Measurements from ENCODE around the gene ARID3A.

ARID3A gene

DNA sequence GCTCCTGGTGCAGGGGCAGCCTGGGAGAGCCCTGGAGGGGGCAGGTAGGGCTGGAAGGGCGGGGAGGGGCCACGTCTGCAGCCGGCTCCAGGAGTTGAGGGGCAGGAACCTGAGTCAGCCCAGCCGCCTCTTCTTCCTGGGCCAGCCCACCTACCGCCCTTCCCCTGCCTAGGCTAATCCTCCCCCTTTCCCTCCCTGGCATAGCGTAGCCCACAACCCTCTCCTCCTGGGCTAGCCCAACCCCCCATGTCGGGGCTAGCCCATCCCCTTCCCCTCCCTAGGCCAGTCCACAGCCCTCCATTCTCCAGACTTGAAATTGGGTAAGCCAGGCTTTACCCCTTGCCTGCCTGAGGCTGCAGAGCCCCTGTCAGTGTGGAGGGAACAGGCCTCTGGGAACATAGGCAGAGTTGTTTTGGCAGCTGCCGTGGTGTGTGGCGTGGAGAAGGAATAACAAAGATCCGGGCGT lies 37.7 kb downstream of the ARID3A start:
- no peaks in the 10 kb centered on the region for H3K27me3 ChIP-seq (replicated peaks; ENCODE audit: control insufficient read depth, insufficient read depth, low read length)
- H3K36me3 ChIP-seq (ENCODE audit: control insufficient read depth, insufficient read depth, low read length, severe bottlenecking) = peaks cover 63% of the 10 kb centered on the region
- DNase-seq (ENCODE audit: low read depth) = no peak
- H3K4me3 ChIP-seq (ENCODE audit: low read length) = no peak overlapping the region
- no peak overlapping the region for H3K9ac ChIP-seq (ENCODE audit: low read length)
- H3K4me1 ChIP-seq (ENCODE audit: control insufficient read depth, insufficient read depth, low read length) = no peaks in the 10 kb centered on the region
- H3K9me3 ChIP-seq (ENCODE audit: control insufficient read depth, low read length) = no peaks in the 10 kb centered on the region

GRCh38 chr19:964116-964520 lies 38.3 kb downstream of the ARID3A start:
- peaks cover 69% of the 10 kb centered on the region for H3K36me3 ChIP-seq (ENCODE audit: control insufficient read depth, insufficient read depth, low read length, severe bottlenecking)
- no peaks in the 10 kb centered on the region for H3K9me3 ChIP-seq (ENCODE audit: control insufficient read depth, low read length)
- H3K27me3 ChIP-seq (replicated peaks; ENCODE audit: control insufficient read depth, insufficient read depth, low read length) = no peaks in the 10 kb centered on the region
- no peak for DNase-seq (ENCODE audit: low read depth)
- H3K9ac ChIP-seq (ENCODE audit: low read length) = no peak overlapping the region
- no peak overlapping the region for H3K4me3 ChIP-seq (ENCODE audit: low read length)
- no peaks in the 10 kb centered on the region for H3K4me1 ChIP-seq (ENCODE audit: control insufficient read depth, insufficient read depth, low read length)

- no peak overlapping the region for H3K4me3 ChIP-seq (ENCODE audit: low read length)
- no peak overlapping the region for H3K9ac ChIP-seq (ENCODE audit: low read length)
- peaks cover 69% of the 10 kb centered on the region for H3K36me3 ChIP-seq (ENCODE audit: control insufficient read depth, insufficient read depth, low read length, severe bottlenecking)
- H3K9me3 ChIP-seq (ENCODE audit: control insufficient read depth, low read length) = no peaks in the 10 kb centered on the region
- no peaks in the 10 kb centered on the region for H3K4me1 ChIP-seq (ENCODE audit: control insufficient read depth, insufficient read depth, low read length)
- no peaks in the 10 kb centered on the region for H3K27me3 ChIP-seq (replicated peaks; ENCODE audit: control insufficient read depth, insufficient read depth, low read length)
- DNase-seq (ENCODE audit: low read depth) = no peak
These were observed 39.2 kb downstream of the ARID3A start for GRCh38 chr19:964761-965694.

- Histone ChIP-seq H3K9me3 (ENCODE audit: control insufficient read depth, low read length) (peaks cover 4% of the 10 kb centered on the region), H3K9ac (ENCODE audit: low read length) (no peak overlapping the region), H3K4me3 (ENCODE audit: low read length) (no peak overlapping the region), H3K27me3 (replicated peaks; ENCODE audit: control insufficient read depth, insufficient read depth, low read length) (no peaks in the 10 kb centered on the region), H3K4me1 (ENCODE audit: control insufficient read depth, insufficient read depth, low read length) (no peaks in the 10 kb centered on the region), H3K36me3 (ENCODE audit: control insufficient read depth, insufficient read depth, low read length, severe bottlenecking) (peaks cover 72% of the 10 kb centered on the region)
- no peak for DNase-seq (ENCODE audit: low read depth)
These were observed 40.8 kb downstream of the ARID3A start for GRCh38 chr19:966485-967088.

- Histone ChIP-seq H3K4me3 (ENCODE audit: low read length) (no peak overlapping the region), H3K4me1 (ENCODE audit: control insufficient read depth, insufficient read depth, low read length) (no peaks in the 10 kb centered on the region), H3K27me3 (replicated peaks; ENCODE audit: control insufficient read depth, insufficient read depth, low read length) (no peaks in the 10 kb centered on the region), H3K9me3 (ENCODE audit: control insufficient read depth, low read length) (peaks cover 4% of the 10 kb centered on the region), H3K36me3 (ENCODE audit: control insufficient read depth, insufficient read depth, low read length, severe bottlenecking) (peaks cover 50% of the 10 kb centered on the region), H3K9ac (ENCODE audit: low read length) (no peak overlapping the region)
- no peak for DNase-seq (ENCODE audit: low read depth)
These were observed 44.9 kb downstream of the ARID3A start for GRCh38 chr19:970695-971094.

- Histone ChIP-seq H3K4me3 (ENCODE audit: low read length) (no peak overlapping the region), H3K36me3 (ENCODE audit: control insufficient read depth, insufficient read depth, low read length, severe bottlenecking) (peaks cover 45% of the 10 kb centered on the region), H3K9me3 (ENCODE audit: control insufficient read depth, low read length) (peaks cover 4% of the 10 kb centered on the region), H3K4me1 (ENCODE audit: control insufficient read depth, insufficient read depth, low read length) (no peaks in the 10 kb centered on the region), H3K9ac (ENCODE audit: low read length) (no peak overlapping the region), H3K27me3 (replicated peaks; ENCODE audit: control insufficient read depth, insufficient read depth, low read length) (no peaks in the 10 kb centered on the region)
- no peak for DNase-seq (ENCODE audit: low read depth)
These were observed 46.0 kb downstream of the ARID3A start for GRCh38 chr19:971795-972194.

DNA sequence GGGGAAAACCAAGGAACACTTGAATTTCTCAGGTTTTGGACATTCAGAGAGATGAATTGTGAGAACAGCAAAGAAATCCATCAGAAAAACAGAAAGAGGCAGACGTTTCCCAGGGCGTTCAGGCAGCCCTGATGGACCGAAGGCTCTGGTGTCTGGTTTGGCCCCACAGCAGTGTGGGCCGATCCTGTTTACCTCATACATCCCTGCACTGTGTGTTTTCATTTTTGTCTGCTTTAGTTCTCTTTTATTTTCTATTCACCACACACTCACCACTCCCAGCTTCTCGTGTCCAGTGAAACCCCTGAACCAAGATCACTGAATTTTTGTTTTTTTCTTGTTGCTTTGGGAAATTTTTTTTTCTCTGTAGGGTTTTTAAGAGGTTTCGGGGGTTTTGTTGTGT lies 46.4 kb downstream of the ARID3A start:
- peaks cover 4% of the 10 kb centered on the region for H3K9me3 ChIP-seq (ENCODE audit: control insufficient read depth, low read length)
- no peaks in the 10 kb centered on the region for H3K27me3 ChIP-seq (replicated peaks; ENCODE audit: control insufficient read depth, insufficient read depth, low read length)
- H3K9ac ChIP-seq (ENCODE audit: low read length) = no peak overlapping the region
- no peak overlapping the region for H3K4me3 ChIP-seq (ENCODE audit: low read length)
- peaks cover 40% of the 10 kb centered on the region for H3K36me3 ChIP-seq (ENCODE audit: control insufficient read depth, insufficient read depth, low read length, severe bottlenecking)
- DNase-seq (ENCODE audit: low read depth) = no peak
- no peaks in the 10 kb centered on the region for H3K4me1 ChIP-seq (ENCODE audit: control insufficient read depth, insufficient read depth, low read length)

- Histone ChIP-seq H3K9ac (ENCODE audit: low read length) (no peak overlapping the region), H3K36me3 (ENCODE audit: control insufficient read depth, insufficient read depth, low read length, severe bottlenecking) (peaks cover 29% of the 10 kb centered on the region), H3K9me3 (ENCODE audit: control insufficient read depth, low read length) (peaks cover 4% of the 10 kb centered on the region), H3K4me3 (ENCODE audit: low read length) (no peak overlapping the region), H3K4me1 (ENCODE audit: control insufficient read depth, insufficient read depth, low read length) (no peaks in the 10 kb centered on the region), H3K27me3 (replicated peaks; ENCODE audit: control insufficient read depth, insufficient read depth, low read length) (no peaks in the 10 kb centered on the region)
- no peak for DNase-seq (ENCODE audit: low read depth)
These were observed 48.1 kb downstream of the ARID3A start for GRCh38 chr19:973726-974563.

DNA sequence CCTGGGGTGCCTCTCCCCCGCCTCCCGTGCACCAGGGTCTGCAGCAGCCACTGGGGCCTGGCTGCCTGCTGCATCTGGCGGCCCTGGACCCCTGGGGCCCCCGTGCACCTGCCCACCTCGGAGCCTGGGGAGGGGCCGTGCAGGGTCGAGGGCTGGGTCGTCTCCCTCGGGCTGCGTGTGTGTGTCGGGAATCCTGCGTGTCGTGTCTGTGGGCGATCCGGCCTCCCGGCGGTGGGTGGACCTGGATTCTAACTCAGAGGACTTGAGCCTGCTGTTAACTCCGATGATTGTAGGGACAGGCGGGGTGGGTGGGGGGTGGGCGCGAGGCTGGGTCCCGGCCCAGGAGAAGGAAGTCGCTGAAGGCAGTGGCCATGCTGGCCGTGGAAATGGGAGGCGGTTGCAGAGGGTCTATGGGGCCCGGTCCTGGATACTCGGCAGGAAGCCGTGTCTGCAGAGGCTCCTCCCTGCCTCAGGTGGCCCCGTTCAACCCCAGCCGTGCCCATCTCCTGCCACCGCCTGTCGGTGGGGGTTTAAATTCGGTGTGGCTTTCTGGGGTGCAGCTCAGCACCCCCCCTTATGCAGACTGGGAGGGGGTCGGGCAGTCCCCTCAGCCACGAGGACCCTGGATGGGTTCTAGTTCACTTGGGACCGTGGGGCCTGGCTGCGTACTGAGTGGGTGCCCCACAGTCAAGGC lies 48.9 kb downstream of the ARID3A start:
- no peaks in the 10 kb centered on the region for H3K27me3 ChIP-seq (replicated peaks; ENCODE audit: control insufficient read depth, insufficient read depth, low read length)
- no peak overlapping the region for H3K9ac ChIP-seq (ENCODE audit: low read length)
- H3K36me3 ChIP-seq (ENCODE audit: control insufficient read depth, insufficient read depth, low read length, severe bottlenecking) = peaks cover 22% of the 10 kb centered on the region
- no peak for DNase-seq (ENCODE audit: low read depth)
- peaks cover 4% of the 10 kb centered on the region for H3K9me3 ChIP-seq (ENCODE audit: control insufficient read depth, low read length)
- H3K4me3 ChIP-seq (ENCODE audit: low read length) = no peak overlapping the region
- H3K4me1 ChIP-seq (ENCODE audit: control insufficient read depth, insufficient read depth, low read length) = no peaks in the 10 kb centered on the region

DNA sequence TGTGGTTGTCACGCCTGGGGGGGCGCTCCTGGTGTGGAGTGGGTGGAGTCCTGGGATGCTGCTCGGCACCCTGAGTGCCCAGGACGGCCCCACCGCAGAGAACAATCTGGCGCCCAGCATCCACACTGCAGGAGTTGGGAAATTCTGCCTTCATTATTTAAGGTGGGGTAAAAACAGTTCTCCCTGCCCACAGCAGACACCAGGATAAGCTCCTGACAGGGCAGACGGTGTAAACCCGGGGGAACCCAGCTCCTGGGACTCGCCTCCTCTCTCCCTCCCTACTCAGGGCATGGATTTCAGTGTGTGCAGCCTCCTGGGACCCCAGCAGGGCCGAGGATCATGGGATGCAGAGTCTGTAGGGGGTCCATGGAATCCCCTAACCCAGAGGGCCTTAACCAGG lies 50.6 kb downstream of the ARID3A start:
- DNase-seq (ENCODE audit: low read depth) = no peak
- Histone ChIP-seq H3K36me3 (ENCODE audit: control insufficient read depth, insufficient read depth, low read length, severe bottlenecking) (peaks cover 6% of the 10 kb centered on the region), H3K4me3 (ENCODE audit: low read length) (no peak overlapping the region), H3K9me3 (ENCODE audit: control insufficient read depth, low read length) (no peaks in the 10 kb centered on the region), H3K4me1 (ENCODE audit: control insufficient read depth, insufficient read depth, low read length) (peaks cover 7% of the 10 kb centered on the region), H3K9ac (ENCODE audit: low read length) (no peak overlapping the region), H3K27me3 (replicated peaks; ENCODE audit: control insufficient read depth, insufficient read depth, low read length) (no peaks in the 10 kb centered on the region)

Data from adipocyte (in vitro differentiated cells).